Endothelial cell of umbilical vein (primary cell): Measurements from ENCODE around the gene RTN4IP1.

Experiments used
- CTCF ChIP-seq, 2 donors: IDR thresholded peaks; 1 replicate in 1 of 2; 2 replicates in 1 of 2; pipeline ENCODE4 v1.5.1; 2011; ENCODE audit warnings: low read length in 2 of 2, mild to moderate bottlenecking in 2 of 2, moderate library complexity in 2 of 2, control low read depth in 1 of 2, inconsistent platforms in 1 of 2, low read depth in 1 of 2; ENCODE audit not compliant: insufficient read depth in 1 of 2; ENCODE audit errors: extremely low read depth in 1 of 2
- EZH2 ChIP-seq: IDR thresholded peaks from 2 replicates; pipeline ENCODE4 v1.6.1; 2012; ENCODE audit warnings: borderline replicate concordance, low read depth, mild to moderate bottlenecking, moderate library complexity, low read length, inconsistent platforms; ENCODE audit not compliant: severe bottlenecking
- FOS ChIP-seq: IDR thresholded peaks from 2 replicates; pipeline ENCODE4 v1.6.1; 2011; ENCODE audit warnings: mild to moderate bottlenecking, low read length, moderate library complexity, borderline replicate concordance; ENCODE audit not compliant: insufficient read depth
- GATA2 ChIP-seq: IDR thresholded peaks from 2 replicates; pipeline ENCODE4 v1.7.0; 2011; ENCODE audit warnings: low read depth, mild to moderate bottlenecking, moderate library complexity, mixed read lengths, low read length; ENCODE audit not compliant: insufficient read length, insufficient read depth
- JUN ChIP-seq: IDR thresholded peaks from 2 replicates; pipeline ENCODE4 v1.6.1; 2011; ENCODE audit warnings: borderline replicate concordance, low read depth; ENCODE audit not compliant: insufficient read length, insufficient read depth
- POLR2A ChIP-seq: IDR thresholded peaks from 2 replicates; pipeline ENCODE4 v1.6.1; 2012; ENCODE audit warnings: low read depth, mild to moderate bottlenecking, control low read depth, low read length
- POLR2AphosphoS5 ChIP-seq: IDR thresholded peaks from 2 replicates; pipeline ENCODE4 v1.6.1; 2012; ENCODE audit warnings: low read depth, mild to moderate bottlenecking, control low read depth, low read length, moderate library complexity; ENCODE audit not compliant: insufficient read depth
- TF ChIP-seq, protein P1 (sequence below): IDR thresholded peaks from 2 replicates; pipeline ENCODE4 v1.6.1; 2011; ENCODE audit not compliant: insufficient read depth, insufficient read length

DNA sequence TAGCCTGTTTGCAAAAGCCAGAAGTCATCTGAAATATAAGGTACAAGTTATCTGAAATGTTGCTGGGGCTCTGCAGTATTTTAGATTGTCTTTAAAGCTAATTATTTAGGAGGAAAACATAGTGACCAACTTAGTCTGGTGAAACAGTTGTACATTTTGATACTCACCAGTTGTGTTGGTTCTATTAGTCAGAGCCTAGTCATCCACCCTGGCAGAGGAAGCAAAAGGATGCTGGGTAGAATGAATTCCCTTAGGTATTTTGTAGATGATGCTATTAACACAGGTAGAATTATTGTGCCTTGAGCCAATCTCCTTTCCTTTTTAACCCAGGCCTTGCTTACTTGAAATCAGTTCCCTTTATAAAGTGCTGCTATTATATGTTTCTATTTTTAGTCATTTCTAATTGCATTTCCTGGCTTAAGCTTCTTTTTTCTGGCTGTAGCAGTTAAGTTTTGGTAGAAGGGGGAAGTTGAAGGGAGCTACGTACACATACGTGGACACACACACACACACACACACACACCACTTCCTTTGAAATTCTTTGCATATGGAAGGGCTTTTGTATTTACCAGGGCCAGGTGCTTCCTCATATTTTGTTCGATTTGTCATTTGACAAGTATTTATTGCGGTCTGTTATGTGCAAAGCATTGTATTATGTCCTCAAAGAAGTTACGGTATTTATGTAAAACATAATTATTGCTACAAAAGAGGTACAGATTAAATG, 82.4 kb downstream of the RTN4IP1 start:
- no peak for TF ChIP-seq CTCF (IDR thresholded peaks at IDR 0.05; ENCODE audit: extremely low read depth in 1 of 2, insufficient read depth in 1 of 2, low read depth in 1 of 2, low read length in 2 of 2)
- peak; percentile 61 for TF ChIP-seq POLR2AphosphoS5
- TF ChIP-seq POLR2A = peak; percentile 30
- TF ChIP-seq GATA2 = no peak
- TF ChIP-seq, protein P1, sequence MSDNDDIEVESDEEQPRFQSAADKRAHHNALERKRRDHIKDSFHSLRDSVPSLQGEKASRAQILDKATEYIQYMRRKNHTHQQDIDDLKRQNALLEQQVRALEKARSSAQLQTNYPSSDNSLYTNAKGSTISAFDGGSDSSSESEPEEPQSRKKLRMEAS = no peak
- peak; percentile 70 for TF ChIP-seq JUN
- no peak for TF ChIP-seq EZH2
- TF ChIP-seq FOS = peak; percentile 91
